GM19455 (cell line): ENCODE data around the gene SECISBP2.
A peak's percentile ranks its signal among the peaks of the same experiment; 100 is the strongest.

Experiments used
- ATAC-seq: cut with Tn5 transposase; IDR thresholded peaks from one replicate; pipeline ENCODE4 v1.9.1; 2021; ENCODE audit not compliant: unreplicated experiment

Gene SECISBP2

DNA sequence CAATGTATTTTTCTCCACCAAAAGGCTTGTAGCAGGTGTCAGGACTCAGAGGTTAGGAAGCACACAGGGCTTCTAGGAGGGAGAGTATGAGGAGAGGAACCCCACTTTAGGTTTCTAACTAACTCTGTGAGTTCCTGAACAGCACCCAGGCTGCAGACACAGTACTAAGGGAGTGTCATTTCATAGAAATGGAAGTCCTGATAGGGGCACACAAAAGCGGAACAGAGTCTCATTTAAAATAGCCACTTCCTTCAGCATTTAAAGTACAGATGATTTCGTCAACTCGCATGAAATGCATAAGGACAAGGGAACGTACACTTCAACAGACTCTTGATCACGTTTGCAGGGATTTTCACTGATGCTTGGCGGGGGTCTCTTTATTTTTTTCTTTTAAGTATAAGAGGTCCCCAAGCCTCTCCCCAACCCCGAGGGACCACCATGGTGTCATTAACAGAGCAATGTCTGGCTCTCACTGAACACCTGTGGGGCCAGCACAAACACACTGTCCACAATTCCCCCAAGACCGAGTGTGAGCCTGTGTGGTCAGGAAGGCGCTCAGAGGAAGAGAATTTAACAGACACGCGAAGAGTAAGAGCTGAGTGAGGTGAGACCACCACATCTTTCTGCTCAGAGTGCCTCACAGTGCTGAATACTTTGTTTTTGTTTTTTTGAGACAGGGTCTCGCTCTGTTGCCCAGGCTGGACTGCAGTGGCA, 82.3 kb downstream of the SECISBP2 start:
- peak; percentile 75 for ATAC-seq

DNA sequence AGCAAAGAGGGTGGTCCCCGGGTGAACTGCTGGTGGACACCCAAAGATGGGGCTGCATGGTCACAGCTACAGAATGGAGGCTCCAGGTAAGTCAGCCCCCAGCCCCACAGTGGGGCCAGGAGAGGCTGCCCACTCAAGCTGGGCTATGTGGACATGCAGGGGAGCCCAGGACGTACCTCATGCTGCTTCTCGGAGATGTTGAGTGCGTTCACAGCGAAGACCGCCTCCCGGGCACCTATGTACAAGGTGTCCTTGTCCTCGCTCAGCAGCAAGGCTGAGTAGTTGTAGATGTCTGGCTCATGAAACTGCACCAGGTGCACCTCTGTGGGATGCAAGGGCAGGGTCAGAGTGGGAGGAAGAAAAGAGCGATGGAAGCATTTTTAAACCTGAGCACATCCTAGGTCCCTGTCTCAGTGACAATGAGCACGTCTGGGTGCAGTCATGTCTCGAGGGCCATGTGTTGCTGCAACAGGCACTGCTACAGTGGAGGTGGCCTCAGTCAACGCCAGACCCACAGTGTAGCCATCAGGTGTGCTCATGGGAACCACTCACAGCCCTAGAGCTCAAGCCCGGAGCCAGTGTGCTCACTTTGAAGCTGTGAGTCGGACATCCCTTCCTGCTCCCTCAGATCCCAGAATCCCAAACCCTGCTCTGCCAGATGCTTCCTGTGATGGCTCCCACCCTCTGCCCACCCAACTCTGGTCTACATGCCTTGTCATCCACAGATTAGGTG, 84.6 kb downstream of the SECISBP2 start:
- ATAC-seq: no peak

DNA sequence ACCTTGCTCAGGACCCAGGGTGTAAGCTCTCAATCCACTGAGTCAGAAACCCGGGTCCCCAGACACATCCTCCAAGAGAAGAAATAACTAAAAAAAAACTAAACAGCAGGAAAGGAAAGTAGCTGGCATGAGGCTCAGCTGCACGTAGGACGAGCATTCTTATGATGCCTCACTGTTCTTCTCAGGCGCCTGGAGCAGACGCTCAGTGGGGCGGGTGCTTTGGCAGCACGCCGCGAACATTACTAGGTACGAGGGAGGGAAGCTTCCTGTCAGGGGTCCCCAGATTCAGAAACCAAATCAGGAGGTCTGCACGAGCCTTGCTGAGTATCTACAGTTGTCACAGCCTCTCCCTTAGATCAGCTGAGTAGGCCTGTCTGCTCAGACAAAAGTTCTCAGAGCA, 85.8 kb downstream of the SECISBP2 start:
- ATAC-seq: no peak

DNA sequence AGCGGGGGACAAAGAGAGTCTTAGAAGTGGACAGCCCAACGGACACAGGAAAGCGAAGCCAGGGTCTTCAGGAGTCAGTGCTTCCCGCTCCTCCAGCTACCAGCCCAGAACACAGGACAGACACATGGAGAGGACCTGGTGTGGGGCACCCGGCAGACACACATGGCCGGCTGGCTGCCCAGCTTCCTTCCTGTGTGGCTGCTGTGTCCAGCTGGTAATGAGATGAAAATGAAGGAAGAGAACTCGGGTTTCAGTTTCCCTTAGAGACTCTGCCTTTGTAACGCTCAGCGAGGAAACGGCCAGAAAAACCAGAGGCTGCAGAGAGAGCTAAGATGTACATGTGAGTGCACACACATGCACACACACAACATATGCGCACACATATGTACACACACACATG, 87.5 kb downstream of the SECISBP2 start:
- peak; percentile 54 for ATAC-seq

DNA sequence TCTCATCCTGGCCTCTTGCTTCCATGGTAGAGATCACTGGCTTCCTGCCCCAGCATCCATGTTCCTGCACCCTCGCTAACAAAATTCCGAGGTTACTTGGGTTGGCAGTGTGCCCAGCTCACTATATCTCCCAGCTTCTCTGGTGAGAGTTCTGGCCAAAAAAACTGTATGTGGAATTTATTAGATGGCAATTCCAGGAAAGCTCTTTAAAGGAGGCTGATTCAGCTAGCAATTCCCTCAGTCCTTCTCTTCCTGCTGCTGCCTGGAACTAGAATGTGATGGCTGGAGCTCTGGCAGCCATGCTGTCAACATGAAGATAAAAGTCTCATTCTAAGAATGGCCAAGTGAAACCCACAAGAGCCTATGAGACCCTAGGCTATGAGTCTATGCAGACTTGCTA, 88.8 kb downstream of the SECISBP2 start:
- ATAC-seq: no peak

DNA sequence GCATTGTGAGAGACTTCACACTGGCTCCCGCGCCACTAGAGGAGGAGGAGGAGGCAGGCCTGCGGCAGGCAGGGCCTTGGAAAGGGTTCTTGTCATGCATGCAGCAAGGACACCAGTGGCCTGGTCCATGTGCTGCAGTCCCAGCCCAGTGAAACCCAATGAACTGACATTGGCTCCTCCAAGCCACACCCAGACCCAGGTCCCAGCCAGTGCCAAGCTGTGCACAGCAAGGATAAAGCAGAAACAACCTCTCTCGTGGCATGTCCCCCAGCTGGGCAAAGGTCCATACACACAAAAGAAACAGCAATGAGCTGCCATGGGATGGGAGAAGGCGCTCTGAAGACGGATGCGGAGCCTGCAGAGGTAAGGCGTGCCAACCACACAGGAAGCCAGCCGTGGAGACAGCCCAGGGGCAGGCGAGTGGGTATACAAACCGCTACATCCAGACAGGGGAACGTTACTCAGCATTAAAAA, 90.4 kb downstream of the SECISBP2 start:
- no peak for ATAC-seq
